ENCODE measurements around the gene TMEM51.
"Not testable (repeated sequence)": the region's sequence is repeated elsewhere in the genome, so short reads cannot be mapped to it uniquely, and the experiment has no call there.

- not testable (repeated sequence) for TF ChIP-seq CTCF (IDR thresholded peaks at IDR 0.05 in 2 of 3, conservative IDR thresholded peaks at IDR 0.05 in 1 of 3; ENCODE audit: control insufficient read depth in 2 of 3, extremely low read depth in 1 of 3, insufficient read depth in 1 of 3, low read depth in 3 of 3, low read length in 3 of 3); POLR2A (IDR thresholded peaks at IDR 0.05; ENCODE audit: low read depth, low read length); CREM (IDR thresholded peaks at IDR 0.05; ENCODE audit: low read depth); FOXK2 (IDR thresholded peaks at IDR 0.05); USF2 (IDR thresholded peaks at IDR 0.05; ENCODE audit: borderline replicate concordance, low read depth, low read length); ZNF274 (IDR thresholded peaks at IDR 0.05; ENCODE audit: insufficient read depth, insufficient read length); HDAC6 (IDR thresholded peaks at IDR 0.05; ENCODE audit: unreplicated experiment); ZBTB11 (CRISPR knock-in tag; IDR thresholded peaks at IDR 0.05)
- 0 out of 2 replicates have a peak, but pooled peaks have one; percentile 14 for TF ChIP-seq YY1 (IDR thresholded peaks at IDR 0.05; ENCODE audit: low read depth, low read length)
Measured at GRCh38 chr1:15175324-15176094, 22.0 kb downstream of the TMEM51 start.

Data from GM12878 (cell line).